ENCODE measurements around the gene HDAC4. TPM values are rescaled to one million over a fixed set of nuclear protein-coding genes. Genes with fewer than 3 reads are reported as not detected.

HDAC4 gene
- total RNA-seq, 4 donors from 2014 or later = 12.9 to 91.6 (median 39.8) TPM

DNA sequence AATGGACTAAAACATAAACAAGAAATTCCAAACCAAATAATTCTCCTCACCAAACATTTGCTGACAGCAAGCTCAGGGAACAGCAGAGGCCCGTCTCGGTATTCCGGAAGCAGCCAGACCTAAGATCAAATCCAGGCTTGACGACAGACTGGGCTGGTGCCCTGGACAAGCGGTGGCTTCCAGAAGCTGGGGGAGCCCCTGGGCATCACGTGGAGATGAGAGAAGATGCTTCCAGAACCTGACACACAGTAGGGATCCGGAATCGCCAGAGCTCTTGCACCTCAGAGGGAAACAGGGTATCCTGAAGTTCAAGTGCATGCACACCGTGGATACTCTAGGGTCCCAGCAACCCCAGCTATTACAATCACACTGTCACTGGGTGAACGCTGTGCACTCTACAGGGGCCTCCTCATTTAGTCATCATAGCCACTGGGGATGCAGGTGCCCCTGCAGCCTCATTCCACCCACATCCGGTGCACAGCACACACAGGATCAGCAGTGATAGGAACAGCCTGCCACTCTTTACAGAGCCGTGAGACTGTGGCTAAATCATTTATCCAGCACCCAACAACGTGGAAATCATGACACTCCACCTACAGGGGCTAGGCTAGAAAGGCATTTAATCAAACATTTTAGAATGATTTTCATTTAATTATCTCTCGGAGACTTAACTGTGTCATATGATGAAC lies 102.6 kb downstream of the HDAC4 start:
- Histone ChIP-seq H3K4me1 (peaks cover 8 to 36% of the 10 kb centered on the region in 2 donors), H3K9me3 (no peaks in the 10 kb centered on the region), H3K27ac (no peak overlapping the region), H3K4me3 (replicated peaks in 1 of 3) (no peak overlapping the region), H3K27me3 (no peaks in the 10 kb centered on the region), H3K36me3 (no peaks in the 10 kb centered on the region)
- no peak for TF ChIP-seq POLR2A (IDR thresholded peaks at IDR 0.05)
- TF ChIP-seq, protein P1, sequence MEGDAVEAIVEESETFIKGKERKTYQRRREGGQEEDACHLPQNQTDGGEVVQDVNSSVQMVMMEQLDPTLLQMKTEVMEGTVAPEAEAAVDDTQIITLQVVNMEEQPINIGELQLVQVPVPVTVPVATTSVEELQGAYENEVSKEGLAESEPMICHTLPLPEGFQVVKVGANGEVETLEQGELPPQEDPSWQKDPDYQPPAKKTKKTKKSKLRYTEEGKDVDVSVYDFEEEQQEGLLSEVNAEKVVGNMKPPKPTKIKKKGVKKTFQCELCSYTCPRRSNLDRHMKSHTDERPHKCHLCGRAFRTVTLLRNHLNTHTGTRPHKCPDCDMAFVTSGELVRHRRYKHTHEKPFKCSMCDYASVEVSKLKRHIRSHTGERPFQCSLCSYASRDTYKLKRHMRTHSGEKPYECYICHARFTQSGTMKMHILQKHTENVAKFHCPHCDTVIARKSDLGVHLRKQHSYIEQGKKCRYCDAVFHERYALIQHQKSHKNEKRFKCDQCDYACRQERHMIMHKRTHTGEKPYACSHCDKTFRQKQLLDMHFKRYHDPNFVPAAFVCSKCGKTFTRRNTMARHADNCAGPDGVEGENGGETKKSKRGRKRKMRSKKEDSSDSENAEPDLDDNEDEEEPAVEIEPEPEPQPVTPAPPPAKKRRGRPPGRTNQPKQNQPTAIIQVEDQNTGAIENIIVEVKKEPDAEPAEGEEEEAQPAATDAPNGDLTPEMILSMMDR (IDR thresholded peaks at IDR 0.05) = no peak
- DNase-seq = peak in 1 of 2 donors; percentile 4
- intact Hi-C loops (cut with DNase I) = no loop called here
- 81 to 91% methylated on average over 13 to 14 of the region's 14 CpGs for WGBS, 2 donors

GRCh38 chr2:239297142-239298004 lies 103.4 kb downstream of the HDAC4 start:
- H3K27me3 ChIP-seq = no peaks in the 10 kb centered on the region
- intact Hi-C loops (cut with DNase I) = no loop called here
- H3K36me3 ChIP-seq = no peaks in the 10 kb centered on the region
- no peak for DNase-seq
- no peak overlapping the region for H3K27ac ChIP-seq
- peaks cover 6 to 29% of the 10 kb centered on the region in 2 donors for H3K4me1 ChIP-seq
- 87 to 92% methylated on average over 11 to 16 of the region's 22 CpGs for WGBS, 2 donors
- no peaks in the 10 kb centered on the region for H3K9me3 ChIP-seq
- no peak for TF ChIP-seq POLR2A (IDR thresholded peaks at IDR 0.05)
- TF ChIP-seq, protein P1 (IDR thresholded peaks at IDR 0.05) = no peak
- H3K4me3 ChIP-seq (replicated peaks in 1 of 3) = no peak overlapping the region

- intact Hi-C loops (cut with DNase I) = no loop called here
- Histone ChIP-seq H3K27me3 (no peaks in the 10 kb centered on the region), H3K4me1 (peaks cover 4 to 26% of the 10 kb centered on the region in 2 donors), H3K27ac (no peak overlapping the region), H3K9me3 (no peaks in the 10 kb centered on the region), H3K4me3 (replicated peaks in 1 of 3) (no peak overlapping the region), H3K36me3 (no peaks in the 10 kb centered on the region)
- WGBS, 2 donors = 89 to 93% methylated on average over 19 of the region's 19 CpGs
- DNase-seq = no peak
- TF ChIP-seq, protein P1 (IDR thresholded peaks at IDR 0.05) = no peak
- no peak for TF ChIP-seq POLR2A (IDR thresholded peaks at IDR 0.05)
Observed at GRCh38 chr2:239296020-239296932, 104.5 kb downstream of the HDAC4 start.

DNA sequence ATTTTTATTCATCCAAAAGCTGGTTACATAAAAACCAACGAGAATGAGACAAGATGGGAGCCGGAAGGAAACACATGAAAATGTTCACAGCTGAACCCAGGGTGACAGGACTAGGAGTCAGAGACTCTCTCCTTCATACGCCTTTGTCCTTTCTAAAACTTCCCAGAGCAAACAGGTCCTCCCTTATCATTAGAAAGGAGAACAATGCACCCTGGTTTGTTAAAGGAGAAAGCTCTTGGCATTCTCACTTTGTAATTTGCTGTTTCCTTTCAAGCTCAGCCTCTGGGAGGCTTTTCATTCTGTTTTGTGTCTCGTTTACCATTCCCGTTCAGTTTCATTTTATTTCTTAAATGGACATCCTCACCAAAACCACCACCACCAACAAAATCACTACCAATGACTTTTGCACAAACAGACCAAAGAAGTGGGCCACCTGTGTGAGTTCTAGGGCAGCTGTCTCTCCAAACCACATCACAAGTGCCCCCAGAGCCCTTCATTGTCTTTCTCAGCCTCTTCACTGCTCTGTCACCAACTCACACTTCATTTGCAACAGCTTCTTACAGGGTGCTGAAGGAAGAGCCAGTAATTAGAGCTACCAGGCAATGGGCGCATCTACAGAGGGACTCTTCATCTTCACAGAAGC lies 105.3 kb downstream of the HDAC4 start:
- Histone ChIP-seq H3K4me1 (peaks cover 8 to 31% of the 10 kb centered on the region in 2 donors), H3K36me3 (no peaks in the 10 kb centered on the region), H3K9me3 (no peaks in the 10 kb centered on the region), H3K27ac (no peak overlapping the region), H3K4me3 (replicated peaks in 1 of 3) (no peak overlapping the region), H3K27me3 (no peaks in the 10 kb centered on the region)
- intact Hi-C loops (cut with DNase I) = no loop called here
- 72 to 83% methylated on average over 6 of the region's 6 CpGs for WGBS, 2 donors
- DNase-seq = no peak
- TF ChIP-seq, protein P1 (IDR thresholded peaks at IDR 0.05) = no peak
- no peak for TF ChIP-seq POLR2A (IDR thresholded peaks at IDR 0.05)
